SK-N-SH treated with all-trans-retinoic acid at 6 μM for 48 hours (cell line): ENCODE measurements around the gene CCRL2.

Experiments
- ATAC-seq: fragments of 200-7000 bp; cut with Tn5 transposase; 3 replicates; pipeline ENCODE4 v1.9.1; 2020; ENCODE audit warnings: mild to moderate bottlenecking, moderate library complexity
- ARNTL ChIP-seq: fragments of 450-650 bp; formaldehyde crosslinking; IDR thresholded peaks from 2 replicates; pipeline ENCODE4 v1.5.0; 2020; ENCODE audit warnings: low read depth, mild to moderate bottlenecking, moderate library complexity, borderline replicate concordance
- BACH2 ChIP-seq: fragments of 250-450 bp; sonication (Bioruptor Pico); IDR thresholded peaks from 2 replicates; pipeline ENCODE4 v1.9.0; 2021; ENCODE audit warnings: mild to moderate bottlenecking, borderline replicate concordance
- CSRNP3 ChIP-seq: fragments of 250-450 bp; sonication (Bioruptor Pico); IDR thresholded peaks from 2 replicates; pipeline ENCODE4 v1.5.1; 2021; ENCODE audit warnings: mild to moderate bottlenecking, moderate library complexity
- GLIS3 ChIP-seq: fragments of 250-450 bp; sonication (Bioruptor Pico); IDR thresholded peaks from 2 replicates; pipeline ENCODE4 v1.5.0; 2020; ENCODE audit warnings: mild to moderate bottlenecking, moderate library complexity
- ISL1 ChIP-seq: fragments of 250-450 bp; sonication (Bioruptor Pico); IDR thresholded peaks from 2 replicates; pipeline ENCODE4 v2.1.2; 2022; ENCODE audit warnings: mild to moderate bottlenecking, moderate library complexity
- PATZ1 ChIP-seq: fragments of 250-450 bp; sonication (Bioruptor Pico); IDR thresholded peaks from 2 replicates; pipeline ENCODE4 v1.8.0; 2020; ENCODE audit warnings: mild to moderate bottlenecking, moderate library complexity, borderline replicate concordance
- POU6F1 ChIP-seq: fragments of 250-450 bp; sonication (Bioruptor Pico); IDR thresholded peaks from 2 replicates; pipeline ENCODE4 v1.8.0; 2021; ENCODE audit warnings: low read depth, mild to moderate bottlenecking, moderate library complexity, borderline replicate concordance
- PPARA ChIP-seq: fragments of 250-450 bp; sonication (Bioruptor Pico); IDR thresholded peaks from 2 replicates; pipeline ENCODE4 v1.5.0; 2020; ENCODE audit warnings: mild to moderate bottlenecking, borderline replicate concordance
- RARB ChIP-seq: fragments of 250-450 bp; sonication (Bioruptor Pico); IDR thresholded peaks from 2 replicates; pipeline ENCODE4 v1.8.0; 2021; ENCODE audit warnings: mild to moderate bottlenecking, moderate library complexity
- SNAI2 ChIP-seq: fragments of 250-450 bp; sonication (Bioruptor Pico); IDR thresholded peaks from 2 replicates; pipeline ENCODE4 v1.5.0; 2020; ENCODE audit warnings: mild to moderate bottlenecking, moderate library complexity
- TCF4 ChIP-seq: fragments of 250-450 bp; sonication (Bioruptor Pico); IDR thresholded peaks from 2 replicates; pipeline ENCODE4 v1.8.0; 2021; ENCODE audit warnings: mild to moderate bottlenecking, moderate library complexity, borderline replicate concordance
- TOX ChIP-seq: fragments of 250-450 bp; sonication (Bioruptor Pico); IDR thresholded peaks from 2 replicates; pipeline ENCODE4 v1.8.0; 2021; ENCODE audit warnings: mild to moderate bottlenecking, moderate library complexity, borderline replicate concordance
- ZC3H10 ChIP-seq: fragments of 250-450 bp; sonication (Bioruptor Pico); IDR thresholded peaks from 2 replicates; pipeline ENCODE4 v1.5.1; 2021; ENCODE audit warnings: mild to moderate bottlenecking, moderate library complexity
- ZFP3 ChIP-seq: fragments of 250-450 bp; sonication (Bioruptor Pico); IDR thresholded peaks from 2 replicates; pipeline ENCODE4 v1.5.0; 2020; ENCODE audit warnings: mild to moderate bottlenecking, moderate library complexity
- ZFP30 ChIP-seq: fragments of 450-650 bp; formaldehyde crosslinking; IDR thresholded peaks from 2 replicates; pipeline ENCODE4 v1.5.0; 2022; ENCODE audit warnings: mild to moderate bottlenecking, moderate library complexity
- ZNF8 ChIP-seq: fragments of 450-650 bp; formaldehyde crosslinking; IDR thresholded peaks from 2 replicates; pipeline ENCODE4 v1.5.0; 2020; ENCODE audit warnings: mild to moderate bottlenecking, moderate library complexity

CCRL2 gene

GRCh38 chr3:46395210-46395661 is 11.8 kb upstream of the CCRL2 start:
- no peak for TF ChIP-seq TOX
- TF ChIP-seq RARB (CRISPR knock-in tag) = no peak
- no peak for TF ChIP-seq PPARA (CRISPR knock-in tag)
- TF ChIP-seq GLIS3 = no peak
- no peak for TF ChIP-seq BACH2 (CRISPR knock-in tag)
- TF ChIP-seq TCF4 = no peak
- TF ChIP-seq POU6F1 = no peak
- TF ChIP-seq CSRNP3 (CRISPR knock-in tag) = no peak
- TF ChIP-seq ISL1 (CRISPR knock-in tag) = no peak
- TF ChIP-seq SNAI2 (CRISPR knock-in tag) = no peak
- TF ChIP-seq ARNTL (CRISPR knock-in tag) = no peak
- ATAC-seq = no peak

- TF ChIP-seq ARNTL (CRISPR knock-in tag) = no peak
- TF ChIP-seq PATZ1 (CRISPR knock-in tag) = no peak
- TF ChIP-seq GLIS3 = no peak
- no peak for TF ChIP-seq ZNF8 (CRISPR knock-in tag)
- TF ChIP-seq CSRNP3 (CRISPR knock-in tag) = no peak
- no peak for TF ChIP-seq TCF4
- no peak for TF ChIP-seq ZC3H10 (CRISPR knock-in tag)
- TF ChIP-seq SNAI2 (CRISPR knock-in tag) = no peak
- TF ChIP-seq TOX = no peak
- no peak for TF ChIP-seq ISL1 (CRISPR knock-in tag)
- no peak for TF ChIP-seq RARB (CRISPR knock-in tag)
- ATAC-seq = no peak
These were observed 11.1 kb upstream of the CCRL2 start for GRCh38 chr3:46395766-46396530.

GRCh38 chr3:46397111-46397510 is 9.9 kb upstream of the CCRL2 start:
- TF ChIP-seq ZFP30 = no peak
- TF ChIP-seq PATZ1 (CRISPR knock-in tag) = no peak
- no peak for TF ChIP-seq ZC3H10 (CRISPR knock-in tag)
- no peak for TF ChIP-seq RARB (CRISPR knock-in tag)

GRCh38 chr3:46398186-46398955 is 8.7 kb upstream of the CCRL2 start:
- no peak for ATAC-seq
- TF ChIP-seq PPARA (CRISPR knock-in tag) = no peak
- TF ChIP-seq ZFP3 (CRISPR knock-in tag) = no peak
- no peak for TF ChIP-seq BACH2 (CRISPR knock-in tag)
- TF ChIP-seq, all 23 proteins: peak for 0

More at GRCh38 chr3:46397111-46397510, 9.9 kb upstream of the CCRL2 start:
- ATAC-seq = no peak
